Measurements from ENCODE around the gene ANXA6. TPM values are rescaled to one million over a fixed set of nuclear protein-coding genes. Genes with fewer than 3 reads are reported as not detected.

Gene ANXA6
- polyA plus RNA-seq, 1 donor (not counting 4 experiments of a cell fraction or from before 2014, with no cell fraction given), result 37.0 TPM

GRCh38 chr5:151105561-151105960, 52.0 kb downstream of the ANXA6 start:
- no peak overlapping the region for H3K27ac ChIP-seq (ENCODE audit: control insufficient read depth, insufficient read depth, low read length)
- H3K79me2 ChIP-seq (ENCODE audit: control insufficient read depth, insufficient read depth, low read length), result no peaks in the 10 kb centered on the region
- TF ChIP-seq CTCF (optimal IDR thresholded peaks at IDR 0.05 in 1 of 3, IDR thresholded peaks at IDR 0.05 in 1 of 3, conservative IDR thresholded peaks at IDR 0.05 in 1 of 3; ENCODE audit: extremely low read depth in 1 of 3, insufficient read depth in 2 of 3, low read length in 3 of 3) (no peak), EZH2 (IDR thresholded peaks at IDR 0.05; ENCODE audit: low read length) (no peak)
- no peak overlapping the region for H3K4me3 ChIP-seq (ENCODE audit: control insufficient read depth in 2 of 3, extremely low read depth in 1 of 3, insufficient read depth in 2 of 3, low read depth in 1 of 3, low read length in 3 of 3)
- no peak overlapping the region for H3K4me2 ChIP-seq (ENCODE audit: control insufficient read depth, extremely low read depth, insufficient read depth, low read depth, low read length)
- H4K20me1 ChIP-seq (ENCODE audit: control insufficient read depth, extremely low read depth, insufficient read depth, low read length), result no peaks in the 10 kb centered on the region
- FAIRE-seq (no peak), DNase-seq (ENCODE audit: low read depth, low spot score) (no peak)
- no peaks in the 10 kb centered on the region for H3K9me3 ChIP-seq (ENCODE audit: control insufficient read depth, low read depth, low read length)
- H3K9ac ChIP-seq (ENCODE audit: control insufficient read depth, extremely low read depth, insufficient read depth, low read length), result no peak overlapping the region
- no peaks in the 10 kb centered on the region for H3K9me1 ChIP-seq (ENCODE audit: control insufficient read depth, extremely low read depth, insufficient read depth, low read length)
- H2AFZ ChIP-seq (ENCODE audit: control insufficient read depth, low read length), result no peak overlapping the region
- H3K27me3 ChIP-seq (ENCODE audit: control insufficient read depth, extremely low read depth, insufficient read depth, low read length), result no peaks in the 10 kb centered on the region
- H3K36me3 ChIP-seq (ENCODE audit: control insufficient read depth in 2 of 2, extremely low read depth in 1 of 2, insufficient read depth in 2 of 2, low read length in 2 of 2), result no peaks in the 10 kb centered on the region
- dilution Hi-C loops (cut with MboI; ENCODE audit: extremely low pct_ligation_motif_present, low sequenced_read_pairs), result no loop called here
- no peaks in the 10 kb centered on the region for H3K4me1 ChIP-seq (ENCODE audit: control insufficient read depth, extremely low read depth, insufficient read depth, low read length)

- DNase-seq (ENCODE audit: low read depth, low spot score) (no peak), FAIRE-seq (no peak)
- dilution Hi-C loops (cut with MboI; ENCODE audit: extremely low pct_ligation_motif_present, low sequenced_read_pairs), result no loop called here
- no peaks in the 10 kb centered on the region for H3K4me1 ChIP-seq (ENCODE audit: control insufficient read depth, extremely low read depth, insufficient read depth, low read length)
- H3K27ac ChIP-seq (ENCODE audit: control insufficient read depth, insufficient read depth, low read length), result no peak overlapping the region
- H3K79me2 ChIP-seq (ENCODE audit: control insufficient read depth, insufficient read depth, low read length), result no peaks in the 10 kb centered on the region
- H2AFZ ChIP-seq (ENCODE audit: control insufficient read depth, low read length), result no peak overlapping the region
- H3K9me1 ChIP-seq (ENCODE audit: control insufficient read depth, extremely low read depth, insufficient read depth, low read length), result no peaks in the 10 kb centered on the region
- H4K20me1 ChIP-seq (ENCODE audit: control insufficient read depth, extremely low read depth, insufficient read depth, low read length), result no peaks in the 10 kb centered on the region
- H3K27me3 ChIP-seq (ENCODE audit: control insufficient read depth, extremely low read depth, insufficient read depth, low read length), result no peaks in the 10 kb centered on the region
- TF ChIP-seq CTCF (optimal IDR thresholded peaks at IDR 0.05 in 1 of 3, IDR thresholded peaks at IDR 0.05 in 1 of 3, conservative IDR thresholded peaks at IDR 0.05 in 1 of 3; ENCODE audit: extremely low read depth in 1 of 3, insufficient read depth in 2 of 3, low read length in 3 of 3) (no peak), EZH2 (IDR thresholded peaks at IDR 0.05; ENCODE audit: low read length) (no peak)
- H3K4me3 ChIP-seq (ENCODE audit: control insufficient read depth in 2 of 3, extremely low read depth in 1 of 3, insufficient read depth in 2 of 3, low read depth in 1 of 3, low read length in 3 of 3), result no peak overlapping the region
- H3K9me3 ChIP-seq (ENCODE audit: control insufficient read depth, low read depth, low read length), result no peaks in the 10 kb centered on the region
- H3K4me2 ChIP-seq (ENCODE audit: control insufficient read depth, extremely low read depth, insufficient read depth, low read depth, low read length), result no peak overlapping the region
- H3K36me3 ChIP-seq (ENCODE audit: control insufficient read depth in 2 of 2, extremely low read depth in 1 of 2, insufficient read depth in 2 of 2, low read length in 2 of 2), result no peaks in the 10 kb centered on the region
- H3K9ac ChIP-seq (ENCODE audit: control insufficient read depth, extremely low read depth, insufficient read depth, low read length), result no peak overlapping the region
Observed at GRCh38 chr5:151104795-151105194, 52.8 kb downstream of the ANXA6 start.
